GM23248 (cell line): ENCODE measurements around the gene SETD2.

Source experiments
- EZH2 ChIP-seq: fragments of 200-600 bp; sonication (generic); IDR thresholded peaks from 2 replicates; pipeline ENCODE4 v1.6.1; 2018; ENCODE audit warnings: antibody characterized with exemption, mild to moderate bottlenecking; ENCODE audit not compliant: insufficient read depth, poor library complexity, severe bottlenecking
- EZH2phosphoT487 ChIP-seq: fragments of 200-600 bp; sonication (generic); IDR thresholded peaks from 2 replicates; pipeline ENCODE4 v1.6.1; 2018; ENCODE audit warnings: antibody characterized with exemption, moderate library complexity, mild to moderate bottlenecking, low read depth; ENCODE audit not compliant: insufficient read depth

- TF ChIP-seq EZH2phosphoT487, result no peak
- TF ChIP-seq EZH2, result no peak
Observed at GRCh38 chr3:47145272-47145671, 18.6 kb downstream of the SETD2 start.
